Sigmoid colon (tissue), 7 donors: ENCODE measurements around the gene POMT1. TPM values are rescaled to one million over a fixed set of nuclear protein-coding genes. Genes with fewer than 3 reads are reported as not detected.

Experiments
- DNase-seq: peaks from one replicate; pipeline ENCODE4 v3.0.0-alpha.2; 2019
- H3K27ac ChIP-seq, 4 donors: fragments of 200-600 bp; sonication (generic); one replicate each; pipeline ENCODE4 v1.5.1; 2016 to 2019; ENCODE audit warnings: mild to moderate bottlenecking in 1 of 4
- H3K27me3 ChIP-seq, 3 donors: fragments of 200-600 bp; sonication (generic); one replicate each; pipeline ENCODE4 v1.5.1; 2019; ENCODE audit warnings: mild to moderate bottlenecking in 1 of 3
- H3K36me3 ChIP-seq, 4 donors: fragments of 200-600 bp; sonication (generic); one replicate each; pipeline ENCODE4 v1.5.1; 2016 to 2019
- H3K4me1 ChIP-seq, 4 donors: fragments of 200-600 bp; sonication (generic); one replicate each; pipeline ENCODE4 v1.5.1; 2017 to 2019
- H3K4me3 ChIP-seq, 4 donors: fragments of 200-600 bp; sonication (generic); one replicate each; pipeline ENCODE4 v1.5.1; 2017 to 2019; ENCODE audit warnings: mild to moderate bottlenecking in 2 of 4, moderate library complexity in 1 of 4
- H3K9me3 ChIP-seq, 4 donors: fragments of 200-600 bp in 3 of 4; sonication (generic) in 3 of 4; one replicate each; pipeline versions ENCODE4 v1.5.1 to v1.6.1; 2013 to 2019
- CTCF ChIP-seq, 4 experiments: fragments of 450-650 bp in 3 of 4; fragments of 200-600 bp in 1 of 4; IDR thresholded peaks; one replicate each; pipeline ENCODE4 v1.5.1; 2016 to 2019; ENCODE audit warnings: antibody characterized with exemption in 4 of 4, mild to moderate bottlenecking in 3 of 4, moderate library complexity in 2 of 4
- EP300 ChIP-seq, 4 donors: sonication (generic); formaldehyde crosslinking; IDR thresholded peaks; one replicate each; pipeline ENCODE4 v1.6.1; 2017; ENCODE audit warnings: antibody characterized with exemption in 4 of 4
- POLR2A ChIP-seq, 2 donors: fragments of 450-650 bp; IDR thresholded peaks; one replicate each; pipeline ENCODE4 v1.6.1; 2016; ENCODE audit warnings: antibody characterized with exemption in 2 of 2, mild to moderate bottlenecking in 2 of 2, moderate library complexity in 2 of 2
- POLR2AphosphoS5 ChIP-seq, 4 donors: sonication (generic); formaldehyde crosslinking; IDR thresholded peaks; one replicate each; pipeline ENCODE4 v1.6.1; 2017; ENCODE audit warnings: antibody characterized with exemption in 4 of 4
- WGBS, 2 donors: extraction: QIAGEN DNeasy Blood & Tissue Kit; methylation state at CpG; one replicate each; pipeline ENCODE4 v1.1.7; 2013; 5-methylcytosine and 5-hydroxymethylcytosine counted together
- intact Hi-C: fragments of 100-400 bp; cut with DNase I; formaldehyde crosslinking; loops from one replicate; pipeline ENCODE4 v1.15.1; 2023
- polyA plus RNA-seq, 3 donors: library from polyadenylated mRNA; stranded (reverse); fragments of 200-250 nt; gene quantifications; one replicate each; pipeline ENCODE4 v1.2.3, GENCODE V29; 2013
- total RNA-seq, 4 donors: library from RNA; depleted of rRNA; stranded (reverse); fragments of >200 nt; gene quantifications; one replicate each; pipeline ENCODE4 v1.1.0, GENCODE V29; 2016
- donor health status: healthy with polysubstance abuse.
- donor health status: Bipolar disorder and iron deficiency.
- donor health status: healthy.

Gene POMT1
- total and polyA plus RNA-seq, 7 donors = 3.6 to 61.2 (median 21.9) TPM

- Histone ChIP-seq H3K4me1 (no peaks in the 10 kb centered on the region), H3K36me3 (no peaks in the 10 kb centered on the region), H3K4me3 (no peak overlapping the region), H3K27me3 (no peaks in the 10 kb centered on the region), H3K9me3 (peaks cover 0 to 4% (median 0%) of the 10 kb centered on the region in 4 donors), H3K27ac (no peak overlapping the region)
- DNase-seq = no peak
- TF ChIP-seq POLR2AphosphoS5 (IDR thresholded peaks at IDR 0.05) (no peak), CTCF (IDR thresholded peaks at IDR 0.05) (no peak), POLR2A (IDR thresholded peaks at IDR 0.05) (no peak), EP300 (IDR thresholded peaks at IDR 0.05) (no peak)
- intact Hi-C loops = no loop called here
- whole genome bisulfite sequencing, 2 donors = 96 to 97% methylated on average over 19 of the region's 19 CpGs
These were observed 35.2 kb downstream of the POMT1 start for GRCh38 chr9:131537946-131538345.

GRCh38 chr9:131539223-131539923, 36.7 kb downstream of the POMT1 start:
- H3K4me3 ChIP-seq = no peak overlapping the region
- H3K27ac ChIP-seq = no peak overlapping the region
- peaks cover 0 to 11% (median 10%) of the 10 kb centered on the region in 4 donors for H3K9me3 ChIP-seq
- no peak for TF ChIP-seq CTCF (IDR thresholded peaks at IDR 0.05)
- TF ChIP-seq POLR2AphosphoS5 (IDR thresholded peaks at IDR 0.05) = no peak
- TF ChIP-seq POLR2A (IDR thresholded peaks at IDR 0.05) = no peak
- TF ChIP-seq EP300 (IDR thresholded peaks at IDR 0.05) = no peak
- H3K27me3 ChIP-seq = peaks cover 0 to 5% (median 0%) of the 10 kb centered on the region in 3 donors
- intact Hi-C loops = no loop called here
- WGBS, 2 donors = 78 to 91% methylated on average over 7 of the region's 7 CpGs
- H3K36me3 ChIP-seq = no peaks in the 10 kb centered on the region
- no peaks in the 10 kb centered on the region for H3K4me1 ChIP-seq
- DNase-seq = no peak

GRCh38 chr9:131543141-131543540, 40.4 kb downstream of the POMT1 start:
- TF ChIP-seq POLR2A (IDR thresholded peaks at IDR 0.05) = no peak
- TF ChIP-seq POLR2AphosphoS5 (IDR thresholded peaks at IDR 0.05) = no peak
- no peak for TF ChIP-seq CTCF (IDR thresholded peaks at IDR 0.05)
- no peak for TF ChIP-seq EP300 (IDR thresholded peaks at IDR 0.05)
- Histone ChIP-seq H3K27me3 (peaks cover 19 to 41% (median 20%) of the 10 kb centered on the region in 3 donors), H3K4me1 (peaks cover 0 to 21% (median 19%) of the 10 kb centered on the region in 4 donors), H3K27ac (no peak overlapping the region), H3K9me3 (peaks cover 0 to 11% (median 11%) of the 10 kb centered on the region in 4 donors), H3K36me3 (no peaks in the 10 kb centered on the region), H3K4me3 (no peak overlapping the region)
- WGBS, 2 donors = 93 to 94% methylated on average over 6 of the region's 6 CpGs
- no peak for DNase-seq
- intact Hi-C loops = no loop called here

- H3K4me1 ChIP-seq = peaks cover 0 to 21% (median 19%) of the 10 kb centered on the region in 4 donors
- H3K4me3 ChIP-seq = peak within 1 kb of the TSS in 3 of 4 donors; percentile 24 to 36 (median 27)
- peaks cover 0 to 11% (median 11%) of the 10 kb centered on the region in 4 donors for H3K9me3 ChIP-seq
- 11 to 25% methylated on average over 50 of the region's 50 CpGs for WGBS, 2 donors
- no peak for DNase-seq
- TF ChIP-seq POLR2AphosphoS5 (IDR thresholded peaks at IDR 0.05) (no peak), POLR2A (IDR thresholded peaks at IDR 0.05) (no peak), EP300 (IDR thresholded peaks at IDR 0.05) (no peak)
- intact Hi-C loops = no loop called here
- H3K27ac ChIP-seq = no peak within 1 kb of the TSS
- peaks cover 20 to 59% (median 26%) of the 10 kb centered on the region in 3 donors for H3K27me3 ChIP-seq
- no peaks in the 10 kb centered on the region for H3K36me3 ChIP-seq
These were observed 42.5 kb downstream of the POMT1 start, which contains the start of gene PRRT1B for GRCh38 chr9:131545003-131545785. Gene PRRT1B (plus strand): TSS chr9:131545523. CDS start chr9:131545616, 93 bp downstream.
